Ascending aorta (tissue), 2 donors: ENCODE measurements around the gene PPIL3. TPM values are rescaled to one million over a fixed set of nuclear protein-coding genes. Genes with fewer than 3 reads are reported as not detected.

Source experiments
- DNase-seq, 2 donors: peaks; one replicate each; pipeline ENCODE4 v3.0.0-alpha.2; 2019; ENCODE audit warnings: low spot score in 2 of 2
- H3K27ac ChIP-seq, 2 donors: fragments of 200-600 bp; sonication (generic); one replicate each; pipeline ENCODE4 v1.5.1; 2016 to 2017; ENCODE audit warnings: mild to moderate bottlenecking in 1 of 2
- H3K27me3 ChIP-seq: fragments of 200-600 bp; sonication (generic); one replicate; pipeline ENCODE4 v1.5.1; 2017
- H3K36me3 ChIP-seq, 2 donors: fragments of 200-600 bp; sonication (generic); one replicate each; pipeline ENCODE4 v1.5.1; 2016
- H3K4me1 ChIP-seq, 2 donors: fragments of 200-600 bp; sonication (generic); one replicate each; pipeline ENCODE4 v1.5.1; 2016 to 2017; ENCODE audit warnings: mild to moderate bottlenecking in 1 of 2
- H3K4me3 ChIP-seq, 2 donors: fragments of 200-600 bp; sonication (generic); one replicate each; pipeline ENCODE4 v1.5.1; 2016 to 2017; ENCODE audit warnings: mild to moderate bottlenecking in 1 of 2
- H3K9me3 ChIP-seq, 2 donors: fragments of 200-600 bp; sonication (generic); one replicate each; pipeline ENCODE4 v1.5.1; 2016
- intact Hi-C: fragments of 100-400 bp; cut with DNase I; formaldehyde crosslinking; loops from one replicate; pipeline ENCODE4 v1.15.1; 2023
- total RNA-seq: library from RNA; depleted of rRNA; stranded (reverse); fragments of >200 nt; gene quantifications from one replicate; pipeline ENCODE4 v1.1.0, GENCODE V29; 2016
- TF ChIP-seq, protein P1 (sequence below), 3 experiments: fragments of 200-600 bp in 2 of 3; fragments of 450-650 bp in 1 of 3; sonication (generic) in 2 of 3; IDR thresholded peaks; one replicate each; pipeline ENCODE4 v1.5.1; 2016 to 2019; ENCODE audit warnings: antibody characterized with exemption in 3 of 3, mild to moderate bottlenecking in 1 of 3, moderate library complexity in 1 of 3

Gene PPIL3
- total RNA-seq, 1 donor from 2014 or later, result 0.64 TPM

DNA sequence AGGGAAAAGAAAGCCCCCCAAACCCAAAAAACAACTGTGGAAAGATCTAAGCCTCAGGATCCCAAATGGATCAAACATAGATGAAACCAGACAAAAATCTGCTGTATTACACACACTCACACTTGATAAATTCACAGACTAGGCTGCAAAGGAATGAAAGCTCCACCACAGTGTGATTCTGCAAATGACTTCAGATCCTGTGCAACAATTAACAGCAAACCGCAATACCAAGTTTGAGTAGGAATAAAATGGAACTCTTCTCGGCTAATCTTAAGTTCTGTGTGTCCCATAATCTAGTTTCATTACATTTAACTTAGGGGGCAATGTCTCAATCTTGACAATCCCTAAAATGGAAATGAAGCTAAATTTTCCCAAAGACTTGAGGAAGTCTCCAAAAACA lies 36.3 kb downstream of the PPIL3 start:
- Histone ChIP-seq H3K4me1 (peaks cover 0 to under 1% of the 10 kb centered on the region in 2 donors), H3K4me3 (no peak overlapping the region), H3K9me3 (no peaks in the 10 kb centered on the region), H3K36me3 (peaks cover 67 to 74% of the 10 kb centered on the region in 2 donors), H3K27ac (no peak overlapping the region), H3K27me3 (no peaks in the 10 kb centered on the region)
- no peak for DNase-seq
- TF ChIP-seq, protein P1, sequence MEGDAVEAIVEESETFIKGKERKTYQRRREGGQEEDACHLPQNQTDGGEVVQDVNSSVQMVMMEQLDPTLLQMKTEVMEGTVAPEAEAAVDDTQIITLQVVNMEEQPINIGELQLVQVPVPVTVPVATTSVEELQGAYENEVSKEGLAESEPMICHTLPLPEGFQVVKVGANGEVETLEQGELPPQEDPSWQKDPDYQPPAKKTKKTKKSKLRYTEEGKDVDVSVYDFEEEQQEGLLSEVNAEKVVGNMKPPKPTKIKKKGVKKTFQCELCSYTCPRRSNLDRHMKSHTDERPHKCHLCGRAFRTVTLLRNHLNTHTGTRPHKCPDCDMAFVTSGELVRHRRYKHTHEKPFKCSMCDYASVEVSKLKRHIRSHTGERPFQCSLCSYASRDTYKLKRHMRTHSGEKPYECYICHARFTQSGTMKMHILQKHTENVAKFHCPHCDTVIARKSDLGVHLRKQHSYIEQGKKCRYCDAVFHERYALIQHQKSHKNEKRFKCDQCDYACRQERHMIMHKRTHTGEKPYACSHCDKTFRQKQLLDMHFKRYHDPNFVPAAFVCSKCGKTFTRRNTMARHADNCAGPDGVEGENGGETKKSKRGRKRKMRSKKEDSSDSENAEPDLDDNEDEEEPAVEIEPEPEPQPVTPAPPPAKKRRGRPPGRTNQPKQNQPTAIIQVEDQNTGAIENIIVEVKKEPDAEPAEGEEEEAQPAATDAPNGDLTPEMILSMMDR (IDR thresholded peaks at IDR 0.05), result no peak
- intact Hi-C loops, result no loop called here

DNA sequence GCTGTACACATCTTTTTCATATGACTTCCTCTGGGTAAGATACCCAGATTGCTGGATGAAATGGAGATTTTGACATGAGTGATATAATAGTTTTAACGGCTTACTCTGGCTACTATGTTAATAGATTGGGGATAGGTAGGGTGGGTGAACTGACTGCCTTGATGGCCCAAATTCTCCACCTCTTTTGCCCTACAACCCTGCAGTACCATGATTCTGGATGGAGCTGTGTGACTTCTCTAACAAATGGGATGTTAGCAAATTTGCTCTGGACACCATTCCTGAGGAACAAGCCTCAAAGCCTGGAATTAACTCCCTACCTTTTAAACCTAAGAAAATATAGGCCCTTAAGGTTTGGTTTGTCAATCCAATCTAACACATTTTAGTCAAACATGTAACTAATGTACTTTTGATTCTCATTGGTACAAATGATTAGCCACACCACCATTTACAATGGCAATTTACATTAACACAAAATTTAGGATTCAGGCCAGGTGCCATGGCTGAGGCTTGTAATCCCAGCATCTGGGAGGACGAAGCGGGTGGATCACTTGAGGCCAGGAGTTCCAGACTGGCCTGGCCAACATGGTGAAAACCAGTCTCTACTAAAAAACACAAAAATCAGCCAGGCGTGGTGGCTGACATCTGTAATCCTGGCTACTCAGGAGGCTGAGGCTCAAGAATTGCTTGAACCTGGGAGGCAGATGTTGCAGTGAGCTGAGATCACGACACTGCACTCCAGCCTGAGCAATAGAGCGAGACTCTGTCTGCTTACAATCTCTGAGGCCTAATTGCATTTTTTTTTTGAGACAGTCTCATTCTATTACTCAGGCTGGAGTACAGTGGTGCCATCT lies 37.3 kb downstream of the PPIL3 start:
- H3K4me1 ChIP-seq, result no peaks in the 10 kb centered on the region
- H3K27me3 ChIP-seq, result no peaks in the 10 kb centered on the region
- intact Hi-C loops, result no loop called here
- peaks cover 57 to 65% of the 10 kb centered on the region in 2 donors for H3K36me3 ChIP-seq
- DNase-seq, result no peak
- no peak overlapping the region for H3K27ac ChIP-seq
- H3K9me3 ChIP-seq, result no peaks in the 10 kb centered on the region
- no peak overlapping the region for H3K4me3 ChIP-seq
- TF ChIP-seq, protein P1 (IDR thresholded peaks at IDR 0.05), result no peak

DNA sequence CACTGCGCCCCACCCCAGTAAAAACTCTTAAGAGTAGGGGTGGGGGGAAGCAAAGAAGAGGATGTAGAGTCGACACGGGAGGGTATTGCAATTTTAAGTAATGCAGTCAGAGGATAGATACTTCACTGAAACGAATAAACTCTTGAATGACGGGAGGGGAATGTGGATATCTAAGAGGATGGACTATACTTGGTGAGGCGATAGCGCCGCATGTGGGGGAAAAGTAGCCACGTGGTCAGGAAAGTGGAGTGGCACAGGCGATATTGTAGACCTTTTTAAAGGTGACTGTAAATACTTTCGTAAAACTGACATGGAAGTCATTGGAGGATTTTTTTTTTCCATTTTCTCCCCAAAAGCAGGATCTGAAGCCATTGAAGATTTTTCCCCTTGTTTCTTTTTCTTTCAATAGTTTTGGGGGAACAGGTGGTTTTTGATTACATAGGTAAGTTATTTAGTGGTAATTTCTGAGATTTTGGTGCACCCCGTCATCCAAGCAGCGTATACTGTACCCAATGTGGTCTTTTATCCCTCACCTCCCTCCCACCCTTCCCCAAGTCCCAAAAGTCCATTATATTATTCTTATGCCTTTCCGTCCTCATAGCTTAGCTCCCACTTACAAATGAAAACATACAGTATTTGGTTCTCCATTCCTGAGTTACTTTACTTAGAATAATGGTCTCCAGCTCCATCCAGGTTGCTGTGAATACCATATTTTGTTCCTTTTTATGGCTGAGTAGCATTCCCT lies 38.2 kb downstream of the PPIL3 start:
- no peaks in the 10 kb centered on the region for H3K4me1 ChIP-seq
- DNase-seq, result no peak
- TF ChIP-seq, protein P1 (IDR thresholded peaks at IDR 0.05), result no peak
- H3K27me3 ChIP-seq, result no peaks in the 10 kb centered on the region
- intact Hi-C loops, result no loop called here
- no peak overlapping the region for H3K27ac ChIP-seq
- peaks cover 48 to 55% of the 10 kb centered on the region in 2 donors for H3K36me3 ChIP-seq
- H3K9me3 ChIP-seq, result no peaks in the 10 kb centered on the region
- no peak overlapping the region for H3K4me3 ChIP-seq

DNA sequence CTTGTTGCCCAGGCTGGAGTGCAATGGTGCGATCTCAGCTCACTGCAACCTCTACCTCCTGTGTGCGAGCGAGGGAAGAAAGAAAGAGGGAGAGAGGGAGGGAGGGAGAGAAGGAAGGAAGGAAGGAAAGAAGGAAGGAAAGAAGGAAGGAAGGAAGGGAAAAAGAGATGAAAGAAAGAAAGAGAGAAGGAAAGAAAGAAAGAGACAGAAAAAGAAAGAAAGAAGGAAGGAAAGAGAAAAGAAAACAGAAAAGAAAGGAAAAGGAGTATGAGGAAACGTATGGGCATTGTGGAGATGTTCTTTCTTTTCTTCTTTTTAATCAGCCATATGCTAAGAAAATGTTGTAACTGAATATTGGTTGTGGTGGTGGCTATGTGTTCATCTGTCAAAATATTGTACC lies 40.9 kb downstream of the PPIL3 start:
- TF ChIP-seq, protein P1 (IDR thresholded peaks at IDR 0.05), result no peak
- Histone ChIP-seq H3K27me3 (no peaks in the 10 kb centered on the region), H3K4me1 (no peaks in the 10 kb centered on the region), H3K4me3 (no peak overlapping the region), H3K36me3 (peaks cover 20 to 28% of the 10 kb centered on the region in 2 donors), H3K9me3 (no peaks in the 10 kb centered on the region), H3K27ac (no peak overlapping the region)
- DNase-seq, result no peak
- intact Hi-C loops, result no loop called here

DNA sequence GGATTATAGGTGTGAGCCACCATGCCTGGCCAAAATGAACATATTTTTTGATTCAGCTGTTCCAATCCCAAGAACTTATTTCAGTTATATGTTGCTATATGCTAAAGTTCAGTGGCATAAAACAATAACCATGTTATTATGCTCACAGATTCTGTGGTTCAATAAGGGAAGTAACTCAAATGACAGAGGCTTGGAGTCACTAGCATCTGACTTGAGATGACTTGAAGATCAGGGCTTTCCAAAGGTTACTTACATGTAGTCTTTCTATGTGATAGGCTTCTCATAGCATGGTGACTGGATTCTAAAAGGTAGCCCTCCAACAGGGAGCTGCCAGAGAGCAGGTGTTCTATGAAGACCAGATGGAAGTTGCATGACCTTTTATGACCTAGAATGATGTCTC lies 41.6 kb downstream of the PPIL3 start:
- no peaks in the 10 kb centered on the region for H3K4me1 ChIP-seq
- peaks cover 14 to 21% of the 10 kb centered on the region in 2 donors for H3K36me3 ChIP-seq
- H3K27ac ChIP-seq, result no peak overlapping the region
- DNase-seq, result no peak
- no peaks in the 10 kb centered on the region for H3K9me3 ChIP-seq
- TF ChIP-seq, protein P1 (IDR thresholded peaks at IDR 0.05), result no peak
- no peaks in the 10 kb centered on the region for H3K27me3 ChIP-seq
- no peak overlapping the region for H3K4me3 ChIP-seq
- intact Hi-C loops, result no loop called here
